Loucy (cell line): ENCODE measurements around the gene CRYZ.

Source experiments
- H2AFZ ChIP-seq: fragments of 200-600 bp; sonication (generic); 2 replicates; pipeline ENCODE4 v1.6.0; 2016; ENCODE audit warnings: antibody characterized with exemption, mild to moderate bottlenecking, low read length, moderate library complexity
- H3F3A ChIP-seq: fragments of 200-600 bp; 2 replicates; pipeline ENCODE4 v1.6.0; 2016; ENCODE audit warnings: antibody characterized with exemption, low read depth, mild to moderate bottlenecking
- H3K27me3 ChIP-seq: fragments of 200-600 bp; sonication (generic); 2 replicates; pipeline ENCODE4 v1.6.1; 2014; ENCODE audit warnings: low read length, mild to moderate bottlenecking; ENCODE audit not compliant: insufficient read depth, poor library complexity, severe bottlenecking
- H3K36me3 ChIP-seq: fragments of 200-600 bp; sonication (generic); 2 replicates; pipeline ENCODE4 v1.6.1; 2016; ENCODE audit warnings: low read length; ENCODE audit not compliant: insufficient read depth
- H3K4me1 ChIP-seq: fragments of 200-600 bp; sonication (generic); 2 replicates; pipeline ENCODE4 v1.5.1; 2014; ENCODE audit warnings: low read length, mild to moderate bottlenecking; ENCODE audit not compliant: insufficient read depth, poor library complexity, severe bottlenecking
- H3K4me2 ChIP-seq: fragments of 200-600 bp; sonication (generic); 2 replicates; pipeline ENCODE4 v1.6.0; 2014; ENCODE audit warnings: antibody characterized with exemption, low read length, low read depth, mild to moderate bottlenecking; ENCODE audit not compliant: poor library complexity, severe bottlenecking
- H3K4me3 ChIP-seq: fragments of 200-600 bp; sonication (generic); 2 replicates; pipeline ENCODE4 v1.5.1; 2014; ENCODE audit warnings: low read length, mild to moderate bottlenecking, mixed read lengths; ENCODE audit not compliant: poor library complexity, severe bottlenecking
- H3K79me2 ChIP-seq: fragments of 200-600 bp; sonication (generic); 2 replicates; pipeline ENCODE4 v1.6.1; 2014; ENCODE audit warnings: low read length; ENCODE audit not compliant: insufficient read depth
- H3K9ac ChIP-seq: fragments of 200-600 bp; sonication (generic); 2 replicates; pipeline ENCODE4 v1.6.0; 2014; ENCODE audit warnings: mild to moderate bottlenecking, low read depth, low read length, moderate library complexity; ENCODE audit not compliant: poor library complexity, severe bottlenecking
- H3K9me2 ChIP-seq: fragments of 200-600 bp; sonication (generic); replicated peaks from 2 replicates; pipeline ENCODE4 v1.6.1; 2016; ENCODE audit warnings: low read depth, low read length, mixed read lengths
- H3K9me3 ChIP-seq: fragments of 200-600 bp; sonication (generic); 2 replicates; pipeline ENCODE4 v1.6.1; 2014; ENCODE audit warnings: mild to moderate bottlenecking, antibody characterized with exemption, low read length, low read depth; ENCODE audit not compliant: insufficient read depth
- H4K20me1 ChIP-seq: fragments of 200-600 bp; sonication (generic); 2 replicates; pipeline ENCODE4 v1.6.0; 2014; ENCODE audit warnings: antibody characterized with exemption, low read length, mild to moderate bottlenecking; ENCODE audit not compliant: insufficient read depth, poor library complexity, severe bottlenecking
- CTCF ChIP-seq: fragments of 200-600 bp; sonication (generic); conservative IDR thresholded peaks from 2 replicates; pipeline ENCODE4 v1.5.1; 2014; ENCODE audit warnings: mild to moderate bottlenecking, antibody characterized with exemption, low read length
- EZH2phosphoT487 ChIP-seq: fragments of 200-600 bp; IDR thresholded peaks from 2 replicates; pipeline ENCODE4 v1.6.1; 2018; ENCODE audit warnings: antibody characterized with exemption, mild to moderate bottlenecking, moderate library complexity, borderline replicate concordance

Gene CRYZ

GRCh38 chr1:74775735-74776134 is 42.9 kb upstream of the CRYZ start:
- Histone ChIP-seq H3K4me1 (peaks cover 5% of the 10 kb centered on the region), H3K9ac (no peak overlapping the region), H3K9me3 (no peaks in the 10 kb centered on the region), H2AFZ (peak overlapping the region; percentile 70; the same call in 1 of the 2 replicates), H4K20me1 (no peaks in the 10 kb centered on the region), H3K79me2 (no peaks in the 10 kb centered on the region), H3K27me3 (no peaks in the 10 kb centered on the region), H3F3A (no peaks in the 10 kb centered on the region), H3K4me2 (no peak overlapping the region), H3K4me3 (no peak overlapping the region), H3K9me2 (no peaks in the 10 kb centered on the region), H3K36me3 (no peaks in the 10 kb centered on the region)
- TF ChIP-seq CTCF = peak; percentile 55
- no peak for TF ChIP-seq EZH2phosphoT487

GRCh38 chr1:74773582-74773981 is 40.7 kb upstream of the CRYZ start:
- Histone ChIP-seq H3K4me3 (no peak overlapping the region), H3K27me3 (no peaks in the 10 kb centered on the region), H3K4me2 (no peak overlapping the region), H4K20me1 (no peaks in the 10 kb centered on the region), H3K4me1 (peaks cover 5% of the 10 kb centered on the region), H3K9me2 (no peaks in the 10 kb centered on the region), H3K79me2 (no peaks in the 10 kb centered on the region), H3F3A (no peaks in the 10 kb centered on the region), H3K36me3 (no peaks in the 10 kb centered on the region), H3K9me3 (no peaks in the 10 kb centered on the region), H2AFZ (peak overlapping the region; percentile 59), H3K9ac (no peak overlapping the region)
- TF ChIP-seq CTCF = no peak
- no peak for TF ChIP-seq EZH2phosphoT487

GRCh38 chr1:74772945-74773344 is 40.1 kb upstream of the CRYZ start:
- H3K27me3 ChIP-seq = no peaks in the 10 kb centered on the region
- H4K20me1 ChIP-seq = no peaks in the 10 kb centered on the region
- H3K9me2 ChIP-seq = no peaks in the 10 kb centered on the region
- H3K4me3 ChIP-seq = no peak overlapping the region
- TF ChIP-seq CTCF = no peak
- no peak for TF ChIP-seq EZH2phosphoT487
- no peaks in the 10 kb centered on the region for H3K79me2 ChIP-seq
- no peaks in the 10 kb centered on the region for H3K36me3 ChIP-seq
- H2AFZ ChIP-seq = peak overlapping the region; percentile 59
- H3K9ac ChIP-seq = no peak overlapping the region
- no peaks in the 10 kb centered on the region for H3K9me3 ChIP-seq
- H3K4me2 ChIP-seq = peak overlapping the region; percentile 2
- peaks cover 5% of the 10 kb centered on the region for H3K4me1 ChIP-seq
- H3F3A ChIP-seq = no peaks in the 10 kb centered on the region
